Neuron (in vitro differentiated cells): Measurements from ENCODE around the gene USP24.

Source experiments
- H2AFZ ChIP-seq: one replicate; pipeline ENCODE4 v1.6.1; 2013; ENCODE audit warnings: low read depth, mild to moderate bottlenecking, inconsistent platforms, low read length, moderate library complexity
- H3K27me3 ChIP-seq: one replicate; pipeline ENCODE4 v1.6.1; 2013; ENCODE audit warnings: low read length; ENCODE audit not compliant: insufficient read depth
- H3K36me3 ChIP-seq: one replicate; pipeline ENCODE4 v1.6.1; 2013; ENCODE audit warnings: low read length; ENCODE audit not compliant: insufficient read depth
- H3K4me1 ChIP-seq: one replicate; pipeline ENCODE4 v1.6.1; 2013; ENCODE audit warnings: low read length; ENCODE audit not compliant: insufficient read depth
- H3K4me3 ChIP-seq: 2 replicates; pipeline ENCODE4 v1.5.1; 2013; ENCODE audit warnings: mild to moderate bottlenecking, low read length, moderate library complexity
- H3K9me3 ChIP-seq: one replicate; pipeline ENCODE4 v1.6.1; 2013; ENCODE audit warnings: low read length

USP24 gene

DNA sequence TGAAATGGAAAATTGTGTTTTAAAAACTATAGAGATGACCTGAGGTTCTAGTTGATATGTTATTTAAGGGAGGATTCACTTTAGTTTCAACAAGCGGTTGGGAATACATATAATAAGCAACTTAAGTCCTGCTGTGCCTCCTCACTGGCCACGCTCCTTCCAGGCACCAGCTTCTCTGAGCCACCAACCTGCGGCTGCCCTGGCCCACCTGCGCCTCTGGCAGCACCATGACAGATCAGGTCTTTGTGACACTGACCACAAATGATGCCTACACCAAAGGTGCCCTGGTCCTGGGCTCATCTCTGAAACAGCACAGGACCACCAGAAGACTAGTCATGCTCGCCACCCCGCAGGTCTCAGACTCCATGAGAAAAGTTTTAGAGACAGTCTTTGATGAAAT lies 7.0 kb upstream of the USP24 start:
- no peak overlapping the region for H3K4me3 ChIP-seq
- no peaks in the 10 kb centered on the region for H3K9me3 ChIP-seq
- H3K4me1 ChIP-seq: no peaks in the 10 kb centered on the region
- H2AFZ ChIP-seq: no peak overlapping the region
- no peaks in the 10 kb centered on the region for H3K36me3 ChIP-seq
- no peaks in the 10 kb centered on the region for H3K27me3 ChIP-seq

DNA sequence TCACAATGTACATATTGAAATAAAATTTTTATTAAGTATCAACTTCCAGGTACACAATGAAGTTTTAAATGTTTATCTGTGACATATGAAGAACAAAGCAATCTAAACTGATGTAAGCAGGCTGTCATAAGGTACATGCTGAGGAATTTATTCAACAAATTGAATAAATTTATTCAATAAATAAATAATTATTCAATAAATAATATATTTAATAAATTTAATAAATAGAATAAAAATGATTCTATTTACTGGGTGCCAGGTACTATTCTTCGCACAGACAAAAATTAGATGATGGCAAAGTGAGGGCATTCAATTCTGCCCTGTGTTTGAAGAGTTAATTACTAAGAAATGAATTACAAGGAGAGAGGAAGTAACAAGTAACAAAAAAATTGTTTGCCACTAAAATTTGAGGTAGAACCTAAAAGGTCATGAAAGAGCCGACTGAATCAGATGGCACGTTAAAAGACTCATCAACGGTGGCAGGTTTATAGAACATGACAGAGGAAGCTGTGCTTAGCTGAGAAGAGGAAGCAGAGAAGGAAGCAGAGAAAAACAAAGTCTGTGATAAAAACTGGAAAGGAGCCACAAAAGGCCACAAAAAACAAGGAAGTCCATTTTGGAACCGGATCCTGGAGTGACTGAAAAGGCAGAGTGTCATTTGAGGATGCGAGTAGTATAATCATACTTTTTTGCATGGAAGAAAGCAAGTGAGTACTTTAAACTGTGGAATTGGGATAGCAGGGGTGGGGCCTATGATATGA lies 2.2 kb upstream of the USP24 start:
- H2AFZ ChIP-seq: no peak overlapping the region
- no peaks in the 10 kb centered on the region for H3K9me3 ChIP-seq
- peaks cover 24% of the 10 kb centered on the region for H3K4me1 ChIP-seq
- H3K27me3 ChIP-seq: no peaks in the 10 kb centered on the region
- H3K4me3 ChIP-seq: no peak overlapping the region
- H3K36me3 ChIP-seq: no peaks in the 10 kb centered on the region

DNA sequence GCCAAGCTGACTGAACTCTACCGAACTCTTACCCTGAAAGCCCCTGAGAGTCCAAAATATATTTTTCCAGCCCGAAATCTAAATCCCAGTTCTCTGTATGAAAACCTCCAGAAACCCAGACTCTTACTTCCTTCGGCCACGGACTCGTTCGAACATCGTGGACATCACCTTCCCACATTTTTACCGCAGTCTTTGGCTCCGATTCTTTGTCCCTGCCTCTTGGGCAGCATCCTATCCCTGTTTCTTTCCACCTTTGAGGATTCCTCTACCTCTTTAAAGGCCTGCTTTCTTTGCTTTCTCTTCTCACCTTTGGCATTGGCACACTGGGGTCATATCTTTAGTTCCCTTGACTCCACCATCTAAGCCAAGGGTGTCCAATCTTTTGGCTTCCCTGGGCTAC lies 932 bp upstream of the USP24 start:
- no peaks in the 10 kb centered on the region for H3K36me3 ChIP-seq
- H3K4me1 ChIP-seq: peaks cover 33% of the 10 kb centered on the region
- H3K4me3 ChIP-seq: peak overlapping the region; percentile 73
- no peaks in the 10 kb centered on the region for H3K27me3 ChIP-seq
- H3K9me3 ChIP-seq: no peaks in the 10 kb centered on the region
- peak overlapping the region; percentile 85 for H2AFZ ChIP-seq

DNA sequence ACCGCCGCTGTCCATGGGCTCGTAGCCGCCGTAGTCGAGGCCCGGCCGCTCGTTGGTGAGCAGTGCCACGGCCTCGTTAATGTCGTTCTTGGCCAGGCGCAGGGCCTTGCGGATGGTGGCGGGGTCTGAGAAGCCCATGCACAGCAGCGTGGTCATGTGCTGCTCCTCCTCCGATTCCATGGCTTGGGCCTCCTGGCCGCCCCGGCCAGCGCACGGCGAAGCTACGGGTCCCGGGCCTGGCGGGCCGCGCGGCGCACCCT lies 300 bp downstream of the USP24 start:
- Histone ChIP-seq H3K36me3 (no peaks in the 10 kb centered on the region), H2AFZ (peak overlapping the region; percentile 85), H3K9me3 (no peaks in the 10 kb centered on the region), H3K27me3 (no peaks in the 10 kb centered on the region), H3K4me3 (peak overlapping the region; percentile 73), H3K4me1 (peaks cover 38% of the 10 kb centered on the region)

DNA sequence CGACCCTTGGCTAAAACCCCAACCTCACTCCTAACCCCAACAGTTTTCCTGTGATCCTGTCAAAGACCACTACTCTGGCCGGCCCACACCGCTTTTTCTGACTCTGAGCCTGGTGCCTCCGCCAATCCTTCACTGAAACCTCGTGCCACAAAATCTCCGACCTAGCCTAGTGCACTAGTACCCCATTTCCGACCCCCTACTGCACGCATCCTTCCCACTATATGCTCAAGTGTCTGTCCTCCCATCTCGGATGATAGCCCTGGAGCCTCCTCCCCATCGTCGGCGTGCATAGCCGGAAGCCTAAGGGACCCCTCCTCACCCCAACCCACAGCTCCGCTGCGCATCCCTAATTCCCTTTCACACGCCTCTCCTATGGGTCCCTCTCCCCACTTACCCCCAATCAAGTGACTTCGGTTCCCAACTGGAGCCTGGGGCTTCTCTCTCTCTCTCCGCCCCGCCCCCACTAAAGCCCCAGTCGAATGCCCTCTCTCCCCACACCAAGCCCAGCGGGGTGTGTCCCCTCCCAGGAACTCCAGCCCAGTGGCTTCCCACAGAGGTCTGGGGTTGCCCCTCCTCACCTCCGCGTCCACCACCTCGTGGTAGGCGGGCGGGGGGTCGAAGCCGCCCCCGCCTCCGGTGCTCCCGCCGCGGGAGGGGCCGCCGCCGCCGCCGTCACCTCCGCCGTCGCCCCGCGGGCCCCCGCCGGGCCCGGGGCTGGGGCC lies 791 bp downstream of the USP24 start:
- no peaks in the 10 kb centered on the region for H3K36me3 ChIP-seq
- no peaks in the 10 kb centered on the region for H3K9me3 ChIP-seq
- no peaks in the 10 kb centered on the region for H3K27me3 ChIP-seq
- H2AFZ ChIP-seq: peak overlapping the region; percentile 8
- peak overlapping the region; percentile 73 for H3K4me3 ChIP-seq
- peaks cover 38% of the 10 kb centered on the region for H3K4me1 ChIP-seq

DNA sequence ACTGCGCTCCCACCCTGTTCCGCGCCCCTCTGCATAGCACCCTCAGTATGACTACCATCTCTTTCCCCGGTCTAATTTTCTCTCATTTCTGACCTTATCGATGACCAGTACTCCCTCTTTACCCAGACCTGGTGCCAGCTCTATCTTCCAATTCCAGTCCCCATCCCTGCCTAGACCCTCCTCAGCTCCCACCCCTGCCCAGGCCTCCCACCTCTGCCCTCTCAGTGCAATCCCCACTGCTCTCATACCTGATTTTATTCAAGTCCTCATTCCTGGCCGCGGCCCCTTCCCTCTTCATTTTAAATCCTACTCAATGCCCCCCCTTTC lies 1.3 kb downstream of the USP24 start:
- Histone ChIP-seq H3K36me3 (no peaks in the 10 kb centered on the region), H3K4me3 (peak overlapping the region; percentile 73), H2AFZ (peak overlapping the region; percentile 8), H3K9me3 (no peaks in the 10 kb centered on the region), H3K4me1 (peaks cover 38% of the 10 kb centered on the region), H3K27me3 (no peaks in the 10 kb centered on the region)

DNA sequence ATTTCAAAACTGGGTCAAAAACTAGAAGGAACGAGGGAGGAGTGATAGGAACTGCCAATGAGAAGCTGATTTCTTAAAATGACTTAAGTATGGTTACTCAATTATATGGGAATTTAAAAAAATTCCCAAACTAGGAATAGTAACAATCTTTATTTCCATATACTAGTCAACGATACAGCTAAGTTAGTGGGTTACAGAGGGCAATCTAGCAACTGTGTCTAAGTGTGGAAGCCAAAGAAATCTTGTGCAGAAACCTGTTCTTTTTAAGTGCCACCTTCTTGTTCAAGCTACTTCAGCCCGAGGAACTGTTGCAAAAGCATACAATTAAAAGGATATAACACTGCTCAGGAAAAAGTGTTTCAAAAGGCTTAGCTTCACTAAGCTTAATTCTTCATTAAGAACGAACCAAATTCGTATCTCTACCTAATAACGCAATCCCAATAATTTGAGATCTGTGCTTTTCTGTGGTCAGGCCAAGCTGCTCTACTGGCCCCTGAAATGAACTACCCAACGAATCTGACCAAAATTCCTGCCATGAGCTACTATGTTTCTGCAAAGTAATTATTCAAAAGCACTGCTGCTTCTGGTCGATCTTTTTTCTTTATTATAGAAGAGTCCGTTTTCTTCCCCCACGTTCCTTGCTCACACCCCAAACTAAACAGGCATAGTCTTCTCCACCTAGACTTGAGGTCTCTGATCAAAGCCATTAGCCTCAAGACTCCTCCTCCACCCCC lies 1.8 kb downstream of the USP24 start:
- no peaks in the 10 kb centered on the region for H3K36me3 ChIP-seq
- peaks cover 38% of the 10 kb centered on the region for H3K4me1 ChIP-seq
- H2AFZ ChIP-seq: no peak overlapping the region

DNA sequence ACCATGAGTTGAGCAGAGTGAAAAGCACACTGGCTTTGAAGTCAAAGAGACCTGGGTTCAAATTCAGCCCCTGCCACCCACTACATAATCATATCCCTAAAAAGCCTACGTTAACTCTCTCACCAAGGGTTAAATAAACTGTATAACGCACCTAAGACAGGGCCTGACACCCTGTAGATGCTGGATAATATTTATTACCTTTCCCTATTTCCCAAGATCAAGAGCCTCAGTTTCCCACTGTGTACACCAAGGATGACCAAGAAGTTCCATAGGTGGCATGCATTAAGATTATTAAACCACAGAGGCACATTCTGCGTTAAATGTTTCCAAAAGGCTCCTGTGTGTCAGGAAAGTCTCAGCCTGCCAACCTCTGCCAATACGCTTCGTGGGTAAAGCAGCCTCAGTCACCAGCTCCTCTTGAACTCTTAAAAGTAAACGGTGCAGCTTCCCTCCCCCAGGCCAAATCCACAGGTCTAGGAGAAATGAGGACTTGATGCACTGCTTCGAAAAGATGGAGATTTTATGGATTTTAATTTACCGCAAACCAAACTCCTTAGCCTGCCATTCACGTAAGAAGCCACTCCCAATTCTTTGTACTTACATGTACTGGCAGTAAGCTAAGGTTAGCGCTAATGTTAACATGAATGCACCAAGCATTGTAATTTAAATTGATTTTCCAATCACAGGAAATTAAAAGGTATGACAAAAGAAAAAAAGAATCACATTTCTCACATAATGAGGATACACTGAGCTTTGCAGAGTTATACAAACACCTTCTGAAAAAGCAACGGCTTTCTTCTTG lies 2.6 kb downstream of the USP24 start:
- H3K9me3 ChIP-seq: no peaks in the 10 kb centered on the region
- no peak overlapping the region for H2AFZ ChIP-seq
- H3K4me3 ChIP-seq: peak overlapping the region; percentile 73
- H3K36me3 ChIP-seq: no peaks in the 10 kb centered on the region
- H3K27me3 ChIP-seq: no peaks in the 10 kb centered on the region
- H3K4me1 ChIP-seq: peaks cover 38% of the 10 kb centered on the region

More for the DNA sequence above, 1.8 kb downstream of the USP24 start:
- Histone ChIP-seq H3K9me3 (no peaks in the 10 kb centered on the region), H3K4me3 (peak overlapping the region; percentile 73), H3K27me3 (no peaks in the 10 kb centered on the region)

DNA sequence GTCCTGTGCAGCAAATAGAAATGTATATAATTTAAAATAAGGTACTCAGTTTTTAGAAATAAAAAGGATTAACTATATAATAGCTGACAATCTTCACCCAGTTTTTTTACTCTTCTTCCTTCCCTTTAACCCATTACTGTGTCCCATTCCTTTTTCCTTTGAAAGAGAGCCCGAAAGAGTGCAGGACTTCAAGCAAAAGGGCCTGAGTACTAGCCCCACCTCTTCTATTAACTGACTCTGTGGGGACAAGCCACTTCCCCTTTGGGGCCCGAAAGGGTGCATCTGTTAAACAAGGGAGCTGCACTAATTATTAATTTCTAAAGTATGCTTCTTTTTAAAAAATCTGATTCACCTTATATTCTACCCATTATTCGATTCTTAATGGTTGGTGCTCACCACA lies 3.3 kb downstream of the USP24 start:
- Histone ChIP-seq H3K27me3 (no peaks in the 10 kb centered on the region), H3K9me3 (no peaks in the 10 kb centered on the region), H2AFZ (no peak overlapping the region), H3K36me3 (peaks cover 2% of the 10 kb centered on the region), H3K4me1 (peaks cover 38% of the 10 kb centered on the region), H3K4me3 (no peak overlapping the region)

DNA sequence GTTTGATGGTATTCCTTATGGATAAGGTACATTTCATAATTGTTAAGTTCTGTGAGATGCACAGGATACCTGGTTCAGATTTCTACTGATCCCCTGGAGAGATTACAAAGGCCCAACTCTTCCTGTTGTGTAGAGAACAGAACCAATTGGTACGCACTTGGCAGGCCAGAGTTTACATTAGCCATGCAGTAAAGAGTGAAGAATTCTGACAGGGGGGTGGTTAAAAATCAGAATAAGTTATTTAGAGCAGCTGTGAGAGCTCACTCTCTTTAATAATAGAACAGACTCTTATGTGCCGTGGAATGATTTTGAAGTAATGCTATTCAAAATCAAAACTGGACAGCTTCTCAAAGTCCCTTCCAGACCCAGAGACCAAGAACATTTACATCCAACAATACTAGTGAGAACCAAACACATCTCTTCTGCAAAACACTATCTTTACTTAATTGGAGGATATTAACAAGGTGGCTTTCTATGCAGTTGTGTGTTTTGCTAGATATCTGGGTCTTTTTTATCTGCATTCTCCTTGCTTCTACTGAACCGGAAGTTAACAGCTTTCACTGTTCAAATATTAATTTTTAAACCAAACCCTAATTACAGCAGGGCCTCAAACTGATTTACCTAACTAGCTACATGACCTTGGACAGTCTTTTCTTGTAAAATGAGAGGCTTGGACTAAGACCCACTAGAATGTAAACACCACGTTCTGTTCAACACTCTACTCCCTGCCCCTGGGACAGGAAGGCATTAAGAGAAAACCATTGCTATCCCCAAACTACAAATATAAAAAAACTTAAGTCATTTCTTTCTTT lies 4.0 kb downstream of the USP24 start:
- Histone ChIP-seq H3K36me3 (peaks cover 4% of the 10 kb centered on the region), H3K4me1 (peaks cover 34% of the 10 kb centered on the region), H2AFZ (no peak overlapping the region), H3K9me3 (no peaks in the 10 kb centered on the region), H3K4me3 (no peak overlapping the region), H3K27me3 (no peaks in the 10 kb centered on the region)

DNA sequence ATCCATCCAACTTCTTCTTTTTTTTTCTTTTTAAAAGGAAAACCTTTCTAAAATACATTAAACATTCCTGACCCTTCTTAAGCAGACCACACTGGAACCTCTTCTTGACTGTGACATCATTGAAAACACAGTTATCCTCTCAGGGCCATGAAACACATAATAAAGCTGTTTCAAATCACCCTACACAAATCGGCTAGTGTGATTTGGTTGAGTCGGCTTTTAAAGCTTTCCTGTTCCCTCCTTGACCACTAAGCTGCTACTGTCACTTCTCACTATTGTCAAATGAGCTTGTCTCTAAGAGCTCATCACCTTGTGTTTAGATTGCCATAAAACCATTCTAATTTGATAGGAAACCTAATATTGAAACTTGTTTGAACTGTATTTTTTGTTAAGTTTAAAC lies 5.9 kb downstream of the USP24 start:
- H2AFZ ChIP-seq: no peak overlapping the region
- H3K27me3 ChIP-seq: no peaks in the 10 kb centered on the region
- peaks cover 33% of the 10 kb centered on the region for H3K4me1 ChIP-seq
- peaks cover 5% of the 10 kb centered on the region for H3K36me3 ChIP-seq
- H3K9me3 ChIP-seq: no peaks in the 10 kb centered on the region
- no peak overlapping the region for H3K4me3 ChIP-seq

DNA sequence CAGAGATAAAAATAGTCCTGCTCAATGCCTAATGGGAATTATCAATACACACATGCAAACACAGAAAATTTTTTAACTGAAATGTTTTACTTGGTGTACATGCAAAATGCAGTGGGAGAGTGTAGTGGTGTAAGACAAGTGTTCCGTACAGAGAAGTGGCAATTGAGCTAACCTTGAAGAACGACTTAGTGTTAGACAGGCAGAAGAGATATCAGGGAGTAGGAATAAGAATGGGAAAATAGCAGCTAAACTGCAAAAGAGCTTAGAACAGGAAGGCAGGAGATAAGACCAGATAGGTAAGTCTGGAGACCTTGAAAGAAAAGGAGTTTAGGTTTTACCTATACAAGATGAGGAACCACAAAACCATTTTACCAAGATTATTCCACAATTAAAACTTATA lies 9.0 kb downstream of the USP24 start:
- no peak overlapping the region for H3K4me3 ChIP-seq
- H3K4me1 ChIP-seq: peaks cover 10% of the 10 kb centered on the region

More for the DNA sequence above, 9.0 kb downstream of the USP24 start:
- no peaks in the 10 kb centered on the region for H3K9me3 ChIP-seq
- no peak overlapping the region for H2AFZ ChIP-seq
- H3K27me3 ChIP-seq: no peaks in the 10 kb centered on the region
- peaks cover 8% of the 10 kb centered on the region for H3K36me3 ChIP-seq
